Nephron (organoid): ENCODE measurements around the gene APLP2.
A peak's percentile ranks its signal among the peaks of the same experiment; 100 is the strongest.

Experiments used
- H3K27ac Mint-ChIP-seq, 3 experiments: 2 replicates each; pipeline ENCODE4 v1.8.0; 2020; ENCODE audit warnings: mixed read lengths in 3 of 3, mild to moderate bottlenecking in 2 of 3, moderate library complexity in 1 of 3
- H3K27me3 Mint-ChIP-seq: 2 replicates; pipeline ENCODE4 v1.8.0; 2021; ENCODE audit warnings: low read depth, mild to moderate bottlenecking, moderate library complexity, mixed read lengths
- H3K36me3 Mint-ChIP-seq: 2 replicates; pipeline ENCODE4 v1.8.0; 2020; ENCODE audit warnings: low read depth, mixed read lengths
- H3K4me1 Mint-ChIP-seq: 2 replicates; pipeline ENCODE4 v1.8.0; 2020; ENCODE audit warnings: mixed read lengths
- H3K4me3 Mint-ChIP-seq, 3 experiments: 2 replicates each; pipeline ENCODE4 v1.8.0; 2020; ENCODE audit warnings: mild to moderate bottlenecking in 3 of 3, mixed read lengths in 3 of 3, moderate library complexity in 2 of 3
- H3K9me3 Mint-ChIP-seq: 2 replicates; pipeline ENCODE4 v1.8.0; 2020; ENCODE audit warnings: mixed read lengths
- CTCF ChIP-seq, 3 experiments: fragments of 200-600 bp; sonication (generic); IDR thresholded peaks; one replicate each; pipeline ENCODE4 v1.5.0; 2021; ENCODE audit warnings: antibody characterized with exemption in 3 of 3; ENCODE audit not compliant: unreplicated experiment in 3 of 3

Gene APLP2

DNA sequence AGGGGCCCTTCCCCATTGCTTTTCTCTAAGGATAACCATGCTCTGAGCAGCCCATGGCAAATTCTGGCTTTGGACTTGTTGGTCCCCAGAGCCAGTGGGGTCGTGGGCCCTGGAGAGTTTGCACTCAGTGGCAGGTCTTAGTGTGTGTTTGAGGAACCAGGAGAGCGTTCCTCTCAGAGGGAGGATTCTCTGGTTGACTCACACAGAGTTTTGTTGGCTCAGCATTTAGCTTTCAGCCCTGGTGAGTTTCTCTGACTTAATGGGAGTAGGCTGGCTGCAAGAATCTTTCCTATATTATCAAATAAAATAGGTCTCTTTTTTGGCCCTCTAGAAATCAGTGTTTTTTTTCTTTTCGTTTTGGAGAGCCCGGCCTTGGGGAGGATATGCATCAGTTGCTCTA is 110.8 kb downstream of the APLP2 start:
- H3K4me3 Mint-ChIP-seq = no peak overlapping the region
- no peaks in the 10 kb centered on the region for H3K36me3 Mint-ChIP-seq
- H3K4me1 Mint-ChIP-seq = peaks cover 38% of the 10 kb centered on the region
- peaks cover 5% of the 10 kb centered on the region for H3K27me3 Mint-ChIP-seq
- H3K27ac Mint-ChIP-seq = peak overlapping the region; percentile 76 to 96 (median 89)
- H3K9me3 Mint-ChIP-seq = no peaks in the 10 kb centered on the region
- no peak for TF ChIP-seq CTCF (IDR thresholded peaks at IDR 0.05; ENCODE audit: unreplicated experiment in 3 of 3)

GRCh38 chr11:130180896-130181294 is 111.2 kb downstream of the APLP2 start:
- H3K9me3 Mint-ChIP-seq = no peaks in the 10 kb centered on the region
- peaks cover 38% of the 10 kb centered on the region for H3K4me1 Mint-ChIP-seq
- peaks cover 5% of the 10 kb centered on the region for H3K27me3 Mint-ChIP-seq
- no peak overlapping the region for H3K4me3 Mint-ChIP-seq
- TF ChIP-seq CTCF (IDR thresholded peaks at IDR 0.05; ENCODE audit: unreplicated experiment in 3 of 3) = no peak
- no peaks in the 10 kb centered on the region for H3K36me3 Mint-ChIP-seq
- H3K27ac Mint-ChIP-seq = peak overlapping the region; percentile 76 to 96 (median 89)

GRCh38 chr11:130181295-130182272 is 111.9 kb downstream of the APLP2 start:
- peak overlapping the region; percentile 76 to 96 (median 89) for H3K27ac Mint-ChIP-seq
- no peaks in the 10 kb centered on the region for H3K36me3 Mint-ChIP-seq
- TF ChIP-seq CTCF (IDR thresholded peaks at IDR 0.05; ENCODE audit: unreplicated experiment in 3 of 3) = no peak
- H3K27me3 Mint-ChIP-seq = peaks cover 5% of the 10 kb centered on the region
- no peaks in the 10 kb centered on the region for H3K9me3 Mint-ChIP-seq
- peaks cover 38% of the 10 kb centered on the region for H3K4me1 Mint-ChIP-seq
- no peak overlapping the region for H3K4me3 Mint-ChIP-seq

- Mint-ChIP-seq H3K36me3 (no peaks in the 10 kb centered on the region), H3K27me3 (no peaks in the 10 kb centered on the region), H3K9me3 (no peaks in the 10 kb centered on the region), H3K4me3 (no peak overlapping the region), H3K27ac (peak overlapping the region in 1 of 3 experiments; percentile 49), H3K4me1 (peaks cover 26% of the 10 kb centered on the region)
- TF ChIP-seq CTCF (IDR thresholded peaks at IDR 0.05; ENCODE audit: unreplicated experiment in 3 of 3) = no peak
These were observed 114.3 kb downstream of the APLP2 start for GRCh38 chr11:130183878-130184610.

- TF ChIP-seq CTCF (IDR thresholded peaks at IDR 0.05; ENCODE audit: unreplicated experiment in 3 of 3) = no peak
- H3K4me1 Mint-ChIP-seq = peaks cover 4% of the 10 kb centered on the region
These were observed 117.4 kb downstream of the APLP2 start for GRCh38 chr11:130187096-130187495.

More at GRCh38 chr11:130187096-130187495, 117.4 kb downstream of the APLP2 start:
- Mint-ChIP-seq H3K9me3 (no peaks in the 10 kb centered on the region), H3K36me3 (no peaks in the 10 kb centered on the region), H3K27ac (no peak overlapping the region), H3K4me3 (no peak overlapping the region), H3K27me3 (no peaks in the 10 kb centered on the region)
